H1 (cell line): ENCODE data around the gene ITPR1. TPM values are rescaled to one million over a fixed set of nuclear protein-coding genes. Genes with fewer than 3 reads are reported as not detected.
A peak's percentile ranks its signal among the peaks of the same experiment; 100 is the strongest.

Source experiments
- CTCF ChIA-PET: fragments of 300-600 bp; sonication (Branson Sonifier 250); formaldehyde crosslinking; loops from one replicate; lab custom pipeline; 2021; ENCODE audit not compliant: partially characterized antibody; lab: Charles Lee
- POLR2A ChIA-PET: fragments of 300-600 bp; sonication (Branson Sonifier 250); formaldehyde crosslinking; loops from one replicate; lab custom pipeline; 2021; ENCODE audit warnings: inconsistent platforms; ENCODE audit not compliant: partially characterized antibody; lab: Charles Lee
- DNase-seq, 2 experiments: peaks; one replicate each; pipeline versions ENCODE4 v3.0.0 to v3.0.0-alpha.2; 2010 to 2022; ENCODE audit warnings: low spot score in 2 of 2, low read depth in 1 of 2, mixed read lengths in 1 of 2
- FAIRE-seq: peaks from 2 replicates; lab custom pipeline; 2011; peaks lifted over from hg19 to GRCh38; lab: Jason Lieb, UNC
- H2AFZ ChIP-seq: 2 replicates; pipeline ENCODE4 v1.8.1; 2012; ENCODE audit warnings: low read length, inconsistent platforms
- H2AK5ac ChIP-seq: 2 replicates; pipeline ENCODE4 v1.6.1; 2013; ENCODE audit warnings: low read depth, low read length
- H2BK120ac ChIP-seq: replicated peaks from 2 replicates; pipeline ENCODE3; 2013; ENCODE audit warnings: low read depth, low read length, inconsistent platforms
- H2BK12ac ChIP-seq: 2 replicates; pipeline ENCODE4 v1.6.1; 2013; ENCODE audit warnings: low read depth, low read length
- H2BK15ac ChIP-seq: 2 replicates; pipeline ENCODE4 v1.6.1; 2013; ENCODE audit warnings: low read length
- H2BK20ac ChIP-seq: 2 replicates; pipeline ENCODE4 v1.6.1; 2013; ENCODE audit warnings: low read length
- H2BK5ac ChIP-seq: 2 replicates; pipeline ENCODE4 v1.6.1; 2013; ENCODE audit warnings: low read depth, low read length
- H3K14ac ChIP-seq: 2 replicates; pipeline ENCODE4 v1.6.1; 2013; ENCODE audit warnings: inconsistent platforms; ENCODE audit not compliant: insufficient read length
- H3K18ac ChIP-seq: 2 replicates; pipeline ENCODE4 v1.6.1; 2013; ENCODE audit warnings: low read length; ENCODE audit errors: extremely low read depth
- H3K23ac ChIP-seq: 2 replicates; pipeline ENCODE4 v1.6.1; 2013; ENCODE audit warnings: inconsistent platforms; ENCODE audit not compliant: insufficient read length
- H3K23me2 ChIP-seq: 2 replicates; pipeline ENCODE4 v1.6.1; 2013; ENCODE audit warnings: low read depth, low read length
- H3K27ac ChIP-seq: 2 replicates; pipeline ENCODE4 v1.6.1; 2011; ENCODE audit warnings: low read depth, low read length, inconsistent platforms
- H3K27me3 ChIP-seq, 4 experiments: replicated peaks in 1 of 4; 1 replicate in 1 of 4; 2 replicates in 3 of 4; pipeline versions ENCODE4 v1.6.1 to v1.8.1; 2011 to 2013; ENCODE audit warnings: low read length in 3 of 4, mild to moderate bottlenecking in 3 of 4, inconsistent platforms in 2 of 4, mixed read lengths in 2 of 4, moderate library complexity in 1 of 4; ENCODE audit not compliant: control insufficient read depth in 3 of 4, insufficient read depth in 3 of 4; ENCODE audit errors: extremely low read depth in 1 of 4
- H3K36me3 ChIP-seq, 4 experiments: 2 replicates each; pipeline versions ENCODE4 v1.6.1 to v1.8.1; 2011 to 2013; ENCODE audit warnings: mild to moderate bottlenecking in 4 of 4, low read length in 3 of 4, moderate library complexity in 2 of 4, control low read depth in 1 of 4, inconsistent platforms in 1 of 4; ENCODE audit not compliant: insufficient read depth in 4 of 4, control insufficient read depth in 2 of 4
- H3K4ac ChIP-seq: replicated peaks from 2 replicates; pipeline ENCODE3; 2013; ENCODE audit warnings: low read length, low read depth, mixed read lengths, inconsistent platforms; ENCODE audit not compliant: insufficient read length
- H3K4me1 ChIP-seq, 4 experiments: replicated peaks in 1 of 4; 1 replicate in 1 of 4; 2 replicates in 3 of 4; pipeline versions ENCODE4 v1.6.1 to v1.8.1; 2011 to 2013; ENCODE audit warnings: low read length in 3 of 4, inconsistent platforms in 2 of 4, mixed read lengths in 1 of 4; ENCODE audit not compliant: insufficient read depth in 4 of 4, control insufficient read depth in 3 of 4
- H3K4me2 ChIP-seq, 2 experiments: 2 replicates each; pipeline versions ENCODE4 v1.6.1 to v1.8.1; 2011 to 2013; ENCODE audit warnings: low read depth in 2 of 2, low read length in 2 of 2, control low read depth in 1 of 2, inconsistent platforms in 1 of 2, mild to moderate bottlenecking in 1 of 2; ENCODE audit not compliant: insufficient read depth in 1 of 2
- H3K4me3 ChIP-seq, 4 experiments: fragments of 200-600, 300-600 bp in 1 of 4; sonication (generic), shearing (Covaris generic), sonication (Bioruptor Twin) in 1 of 4; 2 replicates each; pipeline versions ENCODE4 v1.5.1 to v1.8.1; 2011 to 2016; ENCODE audit warnings: low read length in 4 of 4, low read depth in 3 of 4, control low read depth in 2 of 4, inconsistent platforms in 2 of 4, mild to moderate bottlenecking in 2 of 4, mixed read lengths in 1 of 4, moderate library complexity in 1 of 4; ENCODE audit not compliant: insufficient read depth in 2 of 4; ENCODE audit errors: extremely low read depth in 1 of 4
- H3K56ac ChIP-seq: replicated peaks from 2 replicates; pipeline ENCODE3; 2013; ENCODE audit warnings: low read depth, mild to moderate bottlenecking, mixed read lengths, low read length, inconsistent platforms; ENCODE audit not compliant: insufficient read length
- H3K79me1 ChIP-seq: 2 replicates; pipeline ENCODE4 v1.6.1; 2013; ENCODE audit warnings: low read depth, low read length, control low read depth
- H3K79me2 ChIP-seq, 2 experiments: 2 replicates each; pipeline versions ENCODE4 v1.6.1 to v1.8.1; 2012 to 2013; ENCODE audit warnings: low read length in 2 of 2, mild to moderate bottlenecking in 2 of 2, inconsistent platforms in 1 of 2; ENCODE audit not compliant: insufficient read depth in 2 of 2, control insufficient read depth in 1 of 2
- H3K9ac ChIP-seq, 4 experiments: replicated peaks in 1 of 4; 1 replicate in 1 of 4; 2 replicates in 3 of 4; pipeline versions ENCODE4 v1.6.1 to v1.8.1; 2011 to 2013; ENCODE audit warnings: low read depth in 3 of 4, low read length in 3 of 4, control low read depth in 2 of 4, mild to moderate bottlenecking in 2 of 4, moderate library complexity in 2 of 4, inconsistent platforms in 1 of 4; ENCODE audit errors: extremely low read depth in 1 of 4
- H3K9me3 ChIP-seq, 2 experiments: 2 replicates each; pipeline versions ENCODE4 v1.6.1 to v1.8.1; 2012 to 2013; ENCODE audit warnings: mild to moderate bottlenecking in 2 of 2, moderate library complexity in 2 of 2, control low read depth in 1 of 2, inconsistent platforms in 1 of 2, low read depth in 1 of 2, low read length in 1 of 2, mixed read lengths in 1 of 2; ENCODE audit not compliant: insufficient read depth in 2 of 2
- H4K20me1 ChIP-seq, 2 experiments: replicated peaks in 1 of 2; 2 replicates each; pipeline versions ENCODE3 to v1.8.1; 2011 to 2013; ENCODE audit warnings: inconsistent platforms in 2 of 2, low read length in 2 of 2, mild to moderate bottlenecking in 1 of 2; ENCODE audit not compliant: insufficient read depth in 2 of 2, control insufficient read depth in 1 of 2
- H4K5ac ChIP-seq: 2 replicates; pipeline ENCODE4 v1.6.1; 2013; ENCODE audit warnings: low read length, low read depth, mixed read lengths, inconsistent platforms; ENCODE audit not compliant: insufficient read length
- H4K8ac ChIP-seq: 2 replicates; pipeline ENCODE4 v1.8.0; 2013; ENCODE audit warnings: mild to moderate bottlenecking, moderate library complexity, low read length, inconsistent platforms; ENCODE audit not compliant: insufficient read depth; ENCODE audit errors: extremely low read depth
- H4K91ac ChIP-seq: replicated peaks from 2 replicates; pipeline ENCODE3; 2013; ENCODE audit warnings: low read length, mixed read lengths, inconsistent platforms; ENCODE audit not compliant: insufficient read length
- ASH2L ChIP-seq: fragments of 200-600, 300-600 bp; sonication (generic); IDR thresholded peaks from one replicate; pipeline ENCODE4 v1.7.1; 2017; ENCODE audit warnings: low read length
- CREB1 ChIP-seq: IDR thresholded peaks from 2 replicates; pipeline ENCODE4 v1.6.1; 2012; ENCODE audit warnings: inconsistent platforms
- HDAC2 ChIP-seq, 2 experiments: fragments of 300-600 bp in 1 of 2; sonication (generic) in 1 of 2; IDR thresholded peaks; 2 replicates each; pipeline ENCODE4 v1.6.1; 2011 to 2012; ENCODE audit warnings: low read depth in 2 of 2, low read length in 2 of 2, mild to moderate bottlenecking in 2 of 2, moderate library complexity in 2 of 2, borderline replicate concordance in 1 of 2, inconsistent platforms in 1 of 2
- HDAC6 ChIP-seq: IDR thresholded peaks from one replicate; pipeline ENCODE4 v1.7.1; 2012; ENCODE audit warnings: low read depth, mild to moderate bottlenecking, inconsistent platforms, low read length, moderate library complexity
- KDM1A ChIP-seq: fragments of 200-600, 300-600 bp; sonication (generic); IDR thresholded peaks from 2 replicates; pipeline ENCODE4 v1.7.1; 2016; ENCODE audit warnings: mild to moderate bottlenecking, low read length, borderline replicate concordance
- WGBS, 2 experiments: shearing (Covaris generic) in 1 of 2; methylation state at CpG; one replicate each; pipeline versions ENCODE4 v1.1.6 to v1.1.7; 2013 to 2015; ENCODE audit warnings: low lambda C conversion rate in 2 of 2, mixed read lengths in 2 of 2, inconsistent platforms in 1 of 2, low coverage in 1 of 2, missing lambda C conversion rate in 1 of 2; ENCODE audit not compliant: insufficient replicate concordance in 2 of 2, insufficient coverage in 1 of 2, insufficient read length in 1 of 2; ENCODE audit errors: extremely low coverage in 1 of 2, missing lambda C conversion rate in 1 of 2; 5-methylcytosine and 5-hydroxymethylcytosine counted together
- polyA plus RNA-seq, 7 experiments: library from polyadenylated mRNA; depleted of rRNA in 3 of 7; stranded (reverse) in 5 of 7; unstranded in 2 of 7; fragments of >200 nt in 5 of 7; fragments of 200-250 nt in 2 of 7; gene quantifications; 1 replicate in 5 of 7; 2 replicates in 1 of 7; 4 replicates in 1 of 7; pipeline versions ENCODE4 v1.2.1 to v1.2.3, GENCODE V29; 2011 to 2013; ENCODE audit warnings: missing spikeins in 2 of 7, mixed read lengths in 2 of 7
- total RNA-seq: library from RNA; stranded (reverse); fragmentation: NEBNext Ultra II Directional; extraction: Animal tissue kit (Norgen Biotek cat#: 25700); gene quantifications from 2 replicates; pipeline ENCODE4 v1.2.1, GENCODE V29; 2021

The ITPR1 gene
- total and polyA plus RNA-seq, 2 of the 8 experiments (the other 6 are each of a cell fraction or from before 2014, with no cell fraction given), result 2.5 to 16.3 TPM

DNA sequence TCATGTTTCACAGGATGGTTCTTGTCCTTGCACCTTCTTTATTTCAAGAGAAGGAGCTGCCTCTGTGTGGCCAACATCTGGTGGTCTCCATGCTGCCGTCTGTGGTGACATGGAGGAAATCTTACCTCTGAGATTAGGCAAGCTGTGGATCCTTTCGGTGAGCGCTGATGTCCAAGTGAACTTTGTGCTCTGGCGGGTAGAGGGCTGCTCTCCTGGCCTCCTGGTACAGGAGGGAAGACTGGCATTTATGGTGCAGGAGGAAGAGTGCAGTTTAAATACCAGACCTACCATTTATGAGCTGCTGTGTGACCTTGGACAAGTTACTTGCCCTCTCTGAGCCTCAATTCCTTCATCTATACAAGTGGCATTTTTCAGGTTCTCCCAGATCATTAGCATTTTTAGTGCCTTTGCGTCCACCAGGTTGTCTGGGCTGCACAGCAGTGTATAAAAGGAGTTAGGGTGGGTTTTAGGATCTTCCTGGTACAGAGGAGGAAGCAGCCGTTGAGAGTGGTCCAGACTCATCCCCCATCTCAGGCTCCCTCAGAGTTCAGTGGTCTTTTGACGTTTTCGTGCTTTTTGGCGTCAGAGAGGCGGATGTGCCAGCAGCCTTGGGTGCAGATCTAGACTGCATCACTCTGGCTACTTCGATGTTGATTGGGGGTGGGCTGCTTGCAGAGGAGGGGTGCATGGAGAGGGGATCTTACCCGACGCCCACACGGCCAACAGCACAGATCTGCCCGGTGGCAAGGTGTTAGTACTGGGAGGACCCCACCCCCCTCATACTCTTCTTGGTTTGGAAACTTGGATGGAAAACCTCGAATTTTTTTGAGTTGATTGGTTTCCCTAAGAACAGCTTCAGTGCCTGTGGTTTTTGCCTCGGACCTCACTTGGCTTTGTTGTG, 162.2 kb downstream of the ITPR1 start:
- no peak overlapping the region for H3K27ac ChIP-seq
- CTCF ChIA-PET, result interaction anchor here (0.6 to 2.9 kb wide), 18 partner anchors 10 to 405 kb away, joined by 3 to 10 read pairs (median 4); partner anchors contain the start of gene BHLHE40

More for the DNA sequence above, 162.2 kb downstream of the ITPR1 start:
- Histone ChIP-seq H3K14ac (no peak overlapping the region), H2BK12ac (no peak overlapping the region), H3K4ac (no peak overlapping the region), H2AK5ac (no peak overlapping the region), H2BK5ac (no peak overlapping the region), H2AFZ (no peak overlapping the region), H3K79me2 (no peaks in the 10 kb centered on the region), H3K27me3 (no peaks in the 10 kb centered on the region), H4K91ac (no peak overlapping the region), H3K4me1 (peaks cover 0 to 3% (median under 1%) of the 10 kb centered on the region in 4 experiments; a peak in 2 of 7 replicates), H2BK15ac (no peak overlapping the region), H4K5ac (no peak overlapping the region), H2BK20ac (no peak overlapping the region), H3K79me1 (no peaks in the 10 kb centered on the region), H4K8ac (no peak overlapping the region), H3K9ac (no peak overlapping the region), H3K23me2 (no peaks in the 10 kb centered on the region; the same call in 1 of the 2 replicates), H3K23ac (no peak overlapping the region), H4K20me1 (no peaks in the 10 kb centered on the region), H3K4me3 (no peak overlapping the region), H2BK120ac (no peak overlapping the region), H3K56ac (no peak overlapping the region), H3K36me3 (no peaks in the 10 kb centered on the region), H3K9me3 (no peaks in the 10 kb centered on the region), H3K18ac (no peak overlapping the region), H3K4me2 (no peak overlapping the region)
- DNase-seq (no peak), FAIRE-seq (no peak)
- TF ChIP-seq HDAC6, result no peak
- peak in 1 of 2 experiments; percentile 58; a peak in 1 of 4 replicates for TF ChIP-seq HDAC2 (IDR thresholded peaks at IDR 0.05; ENCODE audit: borderline replicate concordance in 1 of 2, low read depth in 2 of 2, low read length in 2 of 2)
- TF ChIP-seq KDM1A, result peak; percentile 74
- no peak for TF ChIP-seq ASH2L
- TF ChIP-seq CREB1, result no peak
- POLR2A ChIA-PET, result interaction anchor here (2.0 kb wide), 1 partner anchor 56 kb away, joined by 4 read pairs; no protein-coding TSS in a partner anchor
- 79% methylated on average over 17 of the region's 17 CpGs; no CpG with 5 or more reads in 1 of the 2 experiments for WGBS, 2 experiments
